ENCODE measurements around the gene DENND11. TPM values are rescaled to one million over a fixed set of nuclear protein-coding genes. Genes with fewer than 3 reads are reported as not detected.

The DENND11 gene, protein sequence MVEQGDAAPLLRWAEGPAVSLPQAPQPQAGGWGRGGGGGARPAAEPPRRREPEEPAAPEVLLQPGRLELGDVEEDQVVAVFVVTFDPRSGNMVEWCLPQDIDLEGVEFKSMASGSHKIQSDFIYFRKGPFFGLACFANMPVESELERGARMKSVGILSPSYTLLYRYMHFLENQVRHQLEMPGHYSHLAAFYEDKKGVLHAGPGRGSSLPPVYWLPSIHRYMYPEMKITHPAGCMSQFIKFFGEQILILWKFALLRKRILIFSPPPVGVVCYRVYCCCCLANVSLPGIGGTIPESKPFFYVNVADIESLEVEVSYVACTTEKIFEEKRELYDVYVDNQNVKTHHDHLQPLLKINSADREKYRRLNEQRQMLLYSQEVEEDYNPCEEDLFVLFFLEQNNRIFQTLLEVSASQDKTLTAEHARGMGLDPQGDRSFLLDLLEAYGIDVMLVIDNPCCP
- total RNA-seq (10 to 100 TPM; 25.9 to 27.4 TPM), polyA plus RNA-seq (17.3 TPM)

GRCh38 chr7:141702047-141702567 is at the start of gene DENND11:
TSS of gene DENND11 (minus strand) at chr7:141702166. CDS start at chr7:141702153, 13 bp downstream.
- DNase-seq = peak; percentile 57 to 67 (median 60)
- Mint-ChIP-seq H3K27me3 (peaks cover 3 to 4% of the 10 kb centered on the region in 2 donors), H3K27ac (peak within 1 kb of the TSS; percentile 82 to 97 (median 90)), H3K4me3 (peak within 1 kb of the TSS; percentile 87 to 93 (median 91)), H3K36me3 (peaks cover 0 to 11% (median 4%) of the 10 kb centered on the region in 3 donors), H3K9me3 (no peaks in the 10 kb centered on the region), H3K4me1 (peaks cover 40 to 48% (median 47%) of the 10 kb centered on the region in 3 donors)
- Histone ChIP-seq H3K27ac (ENCODE audit: low read depth, low read length) (peak within 1 kb of the TSS; percentile 53), H3K9me3 (ENCODE audit: low read length) (no peaks in the 10 kb centered on the region), H3K36me3 (ENCODE audit: insufficient read depth, low read length) (no peaks in the 10 kb centered on the region), H3K4me3 (ENCODE audit: low read length) (peak within 1 kb of the TSS; percentile 68), H3K4me1 (ENCODE audit: insufficient read depth, low read length) (peaks cover 34% of the 10 kb centered on the region), H3K27me3 (ENCODE audit: insufficient read depth, low read length, poor library complexity, severe bottlenecking) (no peaks in the 10 kb centered on the region)
- POLR2A ChIA-PET = interaction anchor here (0.6 to 2.7 kb wide), 3 partner anchors 33 to 1579 kb away, joined by 4 to 22 read pairs (median 4); partner anchors contain the start of gene SSBP1
- CTCF ChIA-PET = interaction anchor here (1.2 to 4.1 kb wide), 4 partner anchors 8 to 47 kb away, joined by 4 to 29 read pairs (median 8); partner anchors contain the start of gene SSBP1

DNA sequence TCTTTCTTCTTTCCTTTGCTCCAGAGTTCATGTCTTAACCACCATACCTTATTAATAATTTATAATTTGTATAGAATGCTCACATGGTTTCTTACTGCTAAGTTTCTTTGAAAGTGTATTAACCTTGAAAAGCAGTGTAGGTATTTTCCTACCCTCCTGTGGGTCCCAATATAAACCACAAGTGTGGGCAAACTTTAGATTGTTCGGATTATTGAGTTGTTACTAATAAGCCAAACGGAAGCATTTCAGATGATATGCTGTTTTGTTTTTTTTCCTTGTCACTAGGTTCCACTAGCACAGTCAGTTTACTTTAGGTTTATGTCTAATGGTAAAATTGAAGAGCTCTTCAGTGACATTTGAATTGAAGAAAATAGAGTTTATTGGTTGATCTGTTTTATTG is 46.4 kb upstream of the DENND11 start:
- ChIA-PET POLR2A (interaction anchor here (0.7 kb wide), 1 partner anchor 665 kb away, joined by 5 read pairs; no protein-coding TSS in a partner anchor), CTCF (interaction anchor here (1.6 kb wide), 1 partner anchor 10 kb away, joined by 4 read pairs; the partner anchor contains the start of gene SSBP1)
- Histone ChIP-seq H3K4me1 (ENCODE audit: insufficient read depth, low read length) (no peaks in the 10 kb centered on the region), H3K27me3 (ENCODE audit: insufficient read depth, low read length, poor library complexity, severe bottlenecking) (no peaks in the 10 kb centered on the region), H3K36me3 (ENCODE audit: insufficient read depth, low read length) (peaks cover 73% of the 10 kb centered on the region), H3K9me3 (ENCODE audit: low read length) (peaks cover 5% of the 10 kb centered on the region), H3K4me3 (ENCODE audit: low read length) (no peak overlapping the region), H3K27ac (ENCODE audit: low read depth, low read length) (no peak overlapping the region)
- no peak overlapping the region for H3K27ac Mint-ChIP-seq
- no peak for DNase-seq
- H3K4me1 Mint-ChIP-seq = peaks cover 2 to 16% (median 9%) of the 10 kb centered on the region in 3 donors
- H3K36me3 Mint-ChIP-seq = peaks cover 42 to 89% (median 43%) of the 10 kb centered on the region in 3 donors
- peaks cover 13 to 34% (median 32%) of the 10 kb centered on the region in 5 donors for H3K9me3 Mint-ChIP-seq
- no peak overlapping the region for H3K4me3 Mint-ChIP-seq
- H3K27me3 Mint-ChIP-seq = no peaks in the 10 kb centered on the region

GRCh38 chr7:141744131-141744530 is 42.2 kb upstream of the DENND11 start:
- H3K27me3 Mint-ChIP-seq = no peaks in the 10 kb centered on the region
- H3K4me3 Mint-ChIP-seq = no peak overlapping the region
- Histone ChIP-seq H3K4me1 (ENCODE audit: insufficient read depth, low read length) (peaks cover 20% of the 10 kb centered on the region), H3K27ac (ENCODE audit: low read depth, low read length) (no peak overlapping the region), H3K9me3 (ENCODE audit: low read length) (no peaks in the 10 kb centered on the region), H3K27me3 (ENCODE audit: insufficient read depth, low read length, poor library complexity, severe bottlenecking) (no peaks in the 10 kb centered on the region), H3K36me3 (ENCODE audit: insufficient read depth, low read length) (peaks cover 71% of the 10 kb centered on the region), H3K4me3 (ENCODE audit: low read length) (no peak overlapping the region)
- ChIA-PET POLR2A (no interaction called here), CTCF (no interaction called here)
- peak overlapping the region in 1 of 8 donors; percentile 8 for H3K27ac Mint-ChIP-seq
- no peaks in the 10 kb centered on the region for H3K9me3 Mint-ChIP-seq
- peaks cover 29 to 51% (median 48%) of the 10 kb centered on the region in 3 donors for H3K4me1 Mint-ChIP-seq
- peaks cover 6 to 84% (median 25%) of the 10 kb centered on the region in 3 donors for H3K36me3 Mint-ChIP-seq
- DNase-seq = no peak

DNA sequence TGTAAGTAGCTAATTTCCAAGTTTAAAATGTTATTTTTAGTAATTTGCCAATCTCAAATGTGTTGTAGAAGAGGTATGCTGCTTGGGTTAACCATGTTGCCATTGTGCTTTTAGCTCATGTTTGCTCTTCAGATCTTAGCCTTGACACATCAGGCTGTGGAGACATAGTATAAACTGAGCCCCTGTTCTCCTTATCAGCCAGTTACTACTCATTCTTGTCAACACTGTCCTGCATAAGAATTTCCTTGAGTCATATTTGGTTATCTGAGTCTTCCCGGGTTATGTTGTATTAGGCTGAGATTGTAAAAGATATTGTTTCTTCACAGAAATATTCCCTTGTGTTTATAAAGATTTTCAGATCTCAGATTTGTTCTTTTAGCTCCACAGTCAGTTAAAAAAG is 40.3 kb upstream of the DENND11 start:
- ChIA-PET POLR2A (no interaction called here), CTCF (interaction anchor here (0.9 kb wide), 1 partner anchor 88 kb away, joined by 3 read pairs; no protein-coding TSS in a partner anchor)
- H3K27me3 ChIP-seq (ENCODE audit: insufficient read depth, low read length, poor library complexity, severe bottlenecking) = no peaks in the 10 kb centered on the region
- Mint-ChIP-seq H3K27ac (no peak overlapping the region), H3K9me3 (no peaks in the 10 kb centered on the region), H3K4me3 (peak overlapping the region in 2 of 7 donors; percentile 4 to 22), H3K4me1 (peaks cover 44 to 69% (median 67%) of the 10 kb centered on the region in 3 donors), H3K27me3 (no peaks in the 10 kb centered on the region), H3K36me3 (peaks cover 6 to 79% (median 25%) of the 10 kb centered on the region in 3 donors)
- DNase-seq = no peak
- peaks cover 27% of the 10 kb centered on the region for H3K4me1 ChIP-seq (ENCODE audit: insufficient read depth, low read length)
- H3K27ac ChIP-seq (ENCODE audit: low read depth, low read length) = no peak overlapping the region
- H3K4me3 ChIP-seq (ENCODE audit: low read length) = no peak overlapping the region
- no peaks in the 10 kb centered on the region for H3K9me3 ChIP-seq (ENCODE audit: low read length)
- H3K36me3 ChIP-seq (ENCODE audit: insufficient read depth, low read length) = peaks cover 63% of the 10 kb centered on the region

GRCh38 chr7:141739250-141739649 is 37.3 kb upstream of the DENND11 start:
- Histone ChIP-seq H3K9me3 (ENCODE audit: low read length) (no peaks in the 10 kb centered on the region), H3K27ac (ENCODE audit: low read depth, low read length) (no peak overlapping the region), H3K4me3 (ENCODE audit: low read length) (peak overlapping the region; percentile 76), H3K4me1 (ENCODE audit: insufficient read depth, low read length) (peaks cover 33% of the 10 kb centered on the region), H3K36me3 (ENCODE audit: insufficient read depth, low read length) (peaks cover 43% of the 10 kb centered on the region), H3K27me3 (ENCODE audit: insufficient read depth, low read length, poor library complexity, severe bottlenecking) (no peaks in the 10 kb centered on the region)
- H3K36me3 Mint-ChIP-seq = peaks cover 6 to 54% (median 22%) of the 10 kb centered on the region in 3 donors
- ChIA-PET POLR2A (interaction anchor here (1.5 kb wide), 1 partner anchor 188 kb away, joined by 9 read pairs; the partner anchor contains the start of gene AGK), CTCF (interaction anchor here (1.3 to 3.2 kb wide), 6 partner anchors 10 to 728 kb away, joined by 4 to 29 read pairs (median 8); partner anchors contain the start of genes AGK and DENND11)
- no peak for DNase-seq
- H3K4me1 Mint-ChIP-seq = peaks cover 46 to 78% (median 73%) of the 10 kb centered on the region in 3 donors
- no peaks in the 10 kb centered on the region for H3K27me3 Mint-ChIP-seq
- H3K9me3 Mint-ChIP-seq = no peaks in the 10 kb centered on the region
- peak overlapping the region; percentile 62 to 99 (median 98) for H3K4me3 Mint-ChIP-seq
- H3K27ac Mint-ChIP-seq = peak overlapping the region; percentile 76 to 98 (median 90)

DNA sequence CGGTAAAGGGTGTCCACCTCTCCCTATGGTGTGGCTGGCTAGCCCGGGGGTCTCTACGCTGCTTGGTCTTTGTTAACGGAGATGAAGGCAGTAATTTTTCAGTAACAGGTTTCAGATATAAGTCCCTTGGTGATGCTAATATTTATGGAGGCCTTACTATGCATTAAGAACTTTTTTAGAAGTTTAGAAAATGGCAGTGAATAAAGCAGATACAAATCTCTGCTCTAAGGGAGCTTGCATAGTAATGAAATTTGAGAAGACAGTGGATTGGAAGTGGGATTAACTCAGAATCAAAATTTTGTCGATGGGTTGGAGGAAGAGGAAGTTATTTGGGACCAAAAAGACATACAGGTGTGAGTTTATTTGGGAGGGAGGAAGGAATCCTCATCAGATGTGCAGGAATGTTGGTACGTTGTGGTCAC is 36.6 kb upstream of the DENND11 start:
- peak overlapping the region; percentile 85 for H3K27ac ChIP-seq (ENCODE audit: low read depth, low read length)
- CTCF ChIA-PET = interaction anchor here (0.8 to 3.2 kb wide), 25 partner anchors 10 to 727 kb away, joined by 3 to 34 read pairs (median 5); partner anchors contain the start of genes AGK, DENND11, MRPS33 and TAS2R4
- Mint-ChIP-seq H3K27me3 (no peaks in the 10 kb centered on the region), H3K9me3 (no peaks in the 10 kb centered on the region), H3K27ac (peak overlapping the region; percentile 88 to 99 (median 98)), H3K4me3 (peak overlapping the region; percentile 93 to 99 (median 98)), H3K36me3 (peaks cover 4 to 48% (median 17%) of the 10 kb centered on the region in 3 donors), H3K4me1 (peaks cover 45 to 71% (median 66%) of the 10 kb centered on the region in 3 donors)
- H3K27me3 ChIP-seq (ENCODE audit: insufficient read depth, low read length, poor library complexity, severe bottlenecking) = no peaks in the 10 kb centered on the region
- peaks cover 37% of the 10 kb centered on the region for H3K36me3 ChIP-seq (ENCODE audit: insufficient read depth, low read length)
- no peak for DNase-seq
- POLR2A ChIA-PET = interaction anchor here (1.0 to 1.5 kb wide), 4 partner anchors 37 to 724 kb away, joined by 5 to 22 read pairs (median 8); partner anchors contain the start of genes AGK, DENND11 and MRPS33
- peaks cover 33% of the 10 kb centered on the region for H3K4me1 ChIP-seq (ENCODE audit: insufficient read depth, low read length)
- no peaks in the 10 kb centered on the region for H3K9me3 ChIP-seq (ENCODE audit: low read length)
- peak overlapping the region; percentile 76 for H3K4me3 ChIP-seq (ENCODE audit: low read length)

GRCh38 chr7:141737836-141738591 is 36.0 kb upstream of the DENND11 start, which contains the start of gene SSBP1:
TSS of gene SSBP1 (plus strand) at chr7:141738358. CDS start at chr7:141739167, 809 bp downstream.
- H3K36me3 Mint-ChIP-seq = peaks cover 0 to 42% (median 15%) of the 10 kb centered on the region in 3 donors
- Histone ChIP-seq H3K27ac (ENCODE audit: low read depth, low read length) (peak within 1 kb of the TSS; percentile 85), H3K4me3 (ENCODE audit: low read length) (peak within 1 kb of the TSS; percentile 76), H3K27me3 (ENCODE audit: insufficient read depth, low read length, poor library complexity, severe bottlenecking) (no peaks in the 10 kb centered on the region), H3K9me3 (ENCODE audit: low read length) (no peaks in the 10 kb centered on the region), H3K4me1 (ENCODE audit: insufficient read depth, low read length) (peaks cover 33% of the 10 kb centered on the region), H3K36me3 (ENCODE audit: insufficient read depth, low read length) (peaks cover 31% of the 10 kb centered on the region)
- H3K27me3 Mint-ChIP-seq = no peaks in the 10 kb centered on the region
- H3K27ac Mint-ChIP-seq = peak within 1 kb of the TSS; percentile 88 to 99 (median 98)
- ChIA-PET CTCF (interaction anchor here (0.6 to 3.2 kb wide), 33 partner anchors 9 to 1740 kb away, joined by 3 to 34 read pairs (median 4); partner anchors contain the start of genes AGK, DENND11, MRPS33 and TAS2R4), POLR2A (interaction anchor here (0.6 to 1.5 kb wide), 5 partner anchors 30 to 723 kb away, joined by 4 to 22 read pairs (median 7); partner anchors contain the start of genes AGK, DENND11, MRPS33 and WEE2)
- peak; percentile 80 to 93 (median 92) for DNase-seq
- H3K4me3 Mint-ChIP-seq = peak within 1 kb of the TSS; percentile 93 to 99 (median 98)
- peaks cover 42 to 66% (median 63%) of the 10 kb centered on the region in 3 donors for H3K4me1 Mint-ChIP-seq
- H3K9me3 Mint-ChIP-seq = no peaks in the 10 kb centered on the region

Data from CD8-positive, alpha-beta memory T cell (primary cell).